ENCODE data around the gene POM121. TPM values are rescaled to one million over a fixed set of nuclear protein-coding genes. Genes with fewer than 3 reads are reported as not detected.
"Not testable (repeated sequence)": the region's sequence is repeated elsewhere in the genome, so short reads cannot be mapped to it uniquely, and the experiment has no call there.

The POM121 gene
- total RNA-seq, 1 donor from 2014 or later, result 39.8 TPM

- H3K4me3 ChIP-seq; H3K4me1 ChIP-seq; intact Hi-C loops (cut with DNase I); H3K9me3 ChIP-seq; H3K27ac ChIP-seq; H3K27me3 ChIP-seq: not testable (repeated sequence)
- DNase-seq (ENCODE audit: low spot score in 2 of 2), result peak in 1 of 2 donors; percentile 73
- peaks cover 12 to 16% of the 10 kb centered on the region in 2 donors for H3K36me3 ChIP-seq
- TF ChIP-seq, protein P1, sequence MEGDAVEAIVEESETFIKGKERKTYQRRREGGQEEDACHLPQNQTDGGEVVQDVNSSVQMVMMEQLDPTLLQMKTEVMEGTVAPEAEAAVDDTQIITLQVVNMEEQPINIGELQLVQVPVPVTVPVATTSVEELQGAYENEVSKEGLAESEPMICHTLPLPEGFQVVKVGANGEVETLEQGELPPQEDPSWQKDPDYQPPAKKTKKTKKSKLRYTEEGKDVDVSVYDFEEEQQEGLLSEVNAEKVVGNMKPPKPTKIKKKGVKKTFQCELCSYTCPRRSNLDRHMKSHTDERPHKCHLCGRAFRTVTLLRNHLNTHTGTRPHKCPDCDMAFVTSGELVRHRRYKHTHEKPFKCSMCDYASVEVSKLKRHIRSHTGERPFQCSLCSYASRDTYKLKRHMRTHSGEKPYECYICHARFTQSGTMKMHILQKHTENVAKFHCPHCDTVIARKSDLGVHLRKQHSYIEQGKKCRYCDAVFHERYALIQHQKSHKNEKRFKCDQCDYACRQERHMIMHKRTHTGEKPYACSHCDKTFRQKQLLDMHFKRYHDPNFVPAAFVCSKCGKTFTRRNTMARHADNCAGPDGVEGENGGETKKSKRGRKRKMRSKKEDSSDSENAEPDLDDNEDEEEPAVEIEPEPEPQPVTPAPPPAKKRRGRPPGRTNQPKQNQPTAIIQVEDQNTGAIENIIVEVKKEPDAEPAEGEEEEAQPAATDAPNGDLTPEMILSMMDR (IDR thresholded peaks at IDR 0.05), result peak; percentile 47 to 58 (median 58)
Observed at GRCh38 chr7:72914756-72915525, 10.0 kb upstream of the POM121 start.

DNA sequence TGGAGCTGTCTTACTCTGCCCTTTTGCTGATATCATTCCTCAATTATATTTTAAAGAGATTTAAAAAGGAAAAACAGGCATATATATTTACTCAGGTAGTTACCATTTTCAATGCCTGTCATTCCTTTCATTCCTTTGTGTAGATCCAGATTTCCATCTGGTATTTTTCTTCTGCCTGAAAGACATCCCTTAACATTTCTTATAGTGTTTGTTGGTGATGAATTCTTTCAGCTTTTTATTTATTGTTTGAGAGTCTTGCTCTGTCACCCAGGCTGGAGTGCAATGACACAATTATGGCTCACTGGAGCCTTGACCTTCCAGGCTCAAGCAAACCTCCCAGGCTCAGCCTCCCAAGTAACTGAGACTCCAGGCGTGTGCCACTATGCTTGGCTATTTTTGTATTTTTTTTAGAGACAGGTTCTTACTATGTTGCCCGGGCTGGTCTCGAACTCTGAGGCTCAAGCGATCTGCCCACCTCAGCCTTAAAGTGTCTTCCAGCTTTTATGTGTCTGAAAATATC is 5.6 kb upstream of the POM121 start:
- H3K27ac ChIP-seq, result no peak overlapping the region
- intact Hi-C loops (cut with DNase I), result no loop called here
- no peak overlapping the region for H3K4me3 ChIP-seq
- H3K4me1 ChIP-seq, result peaks cover 0 to 7% of the 10 kb centered on the region in 2 donors
- TF ChIP-seq, protein P1 (IDR thresholded peaks at IDR 0.05), result no peak
- no peaks in the 10 kb centered on the region for H3K9me3 ChIP-seq
- no peaks in the 10 kb centered on the region for H3K27me3 ChIP-seq
- DNase-seq (ENCODE audit: low spot score in 2 of 2), result no peak
- H3K36me3 ChIP-seq, result no peaks in the 10 kb centered on the region

- TF ChIP-seq, protein P1 (IDR thresholded peaks at IDR 0.05), result no peak
- Histone ChIP-seq H3K4me3 (peak overlapping the region; percentile 78 to 91), H3K27me3 (no peaks in the 10 kb centered on the region), H3K4me1 (peaks cover 3 to 17% of the 10 kb centered on the region in 2 donors), H3K9me3 (no peaks in the 10 kb centered on the region), H3K27ac (peak overlapping the region; percentile 83 to 92), H3K36me3 (peaks cover 25 to 29% of the 10 kb centered on the region in 2 donors)
- intact Hi-C loops (cut with DNase I), result loop anchor here (5.0 kb wide), 1 partner anchor 92 kb away; no protein-coding TSS in a partner anchor
- no peak for DNase-seq (ENCODE audit: low spot score in 2 of 2)
Observed at GRCh38 chr7:72924386-72924732, 536 bp upstream of the POM121 start.

DNA sequence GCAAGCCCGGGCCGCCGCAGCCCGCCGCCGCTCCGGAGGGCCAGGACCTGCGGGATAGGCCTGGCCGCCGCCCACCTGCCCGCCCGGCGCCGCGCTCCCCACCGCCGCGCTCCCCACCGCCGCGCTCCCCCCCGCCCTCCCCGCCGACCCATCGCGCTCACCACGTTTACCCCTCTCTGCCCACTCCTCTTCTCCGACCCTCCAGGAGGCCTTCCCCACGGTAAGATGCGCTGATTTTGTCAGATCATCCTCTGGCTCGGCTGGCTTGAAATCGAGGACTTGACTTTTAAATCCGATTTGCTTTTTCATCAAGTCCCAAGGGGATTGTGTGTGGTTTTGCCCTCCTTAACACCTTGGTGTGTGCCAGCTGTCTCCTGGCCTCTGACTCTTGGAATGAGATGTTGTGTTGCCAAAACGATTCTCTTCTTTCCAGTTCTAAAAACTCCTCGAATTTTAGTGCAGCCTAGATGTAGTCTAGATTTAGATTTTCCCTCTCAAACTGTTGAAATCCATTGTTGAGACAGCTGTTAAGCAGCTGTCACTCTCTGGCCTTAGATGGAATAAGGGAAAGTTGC is 738 bp downstream of the POM121 start:
- intact Hi-C loops (cut with DNase I), result no loop called here
- peak overlapping the region; percentile 78 to 91 for H3K4me3 ChIP-seq
- DNase-seq (ENCODE audit: low spot score in 2 of 2), result no peak
- no peaks in the 10 kb centered on the region for H3K9me3 ChIP-seq
- H3K27ac ChIP-seq, result peak overlapping the region; percentile 83 to 92
- no peaks in the 10 kb centered on the region for H3K27me3 ChIP-seq
- TF ChIP-seq, protein P1 (IDR thresholded peaks at IDR 0.05), result no peak
- H3K4me1 ChIP-seq, result peaks cover 3 to 17% of the 10 kb centered on the region in 2 donors
- peaks cover 37 to 41% of the 10 kb centered on the region in 2 donors for H3K36me3 ChIP-seq

- H3K4me3 ChIP-seq; DNase-seq (ENCODE audit: low spot score in 2 of 2); H3K27ac ChIP-seq; H3K27me3 ChIP-seq; intact Hi-C loops (cut with DNase I); H3K9me3 ChIP-seq: not testable (repeated sequence)
- H3K4me1 ChIP-seq, result peaks cover 3 to 17% of the 10 kb centered on the region in 2 donors
- H3K36me3 ChIP-seq, result peaks cover 48 to 54% of the 10 kb centered on the region in 2 donors
Observed at GRCh38 chr7:72927791-72928190, 2.9 kb downstream of the POM121 start.

DNA sequence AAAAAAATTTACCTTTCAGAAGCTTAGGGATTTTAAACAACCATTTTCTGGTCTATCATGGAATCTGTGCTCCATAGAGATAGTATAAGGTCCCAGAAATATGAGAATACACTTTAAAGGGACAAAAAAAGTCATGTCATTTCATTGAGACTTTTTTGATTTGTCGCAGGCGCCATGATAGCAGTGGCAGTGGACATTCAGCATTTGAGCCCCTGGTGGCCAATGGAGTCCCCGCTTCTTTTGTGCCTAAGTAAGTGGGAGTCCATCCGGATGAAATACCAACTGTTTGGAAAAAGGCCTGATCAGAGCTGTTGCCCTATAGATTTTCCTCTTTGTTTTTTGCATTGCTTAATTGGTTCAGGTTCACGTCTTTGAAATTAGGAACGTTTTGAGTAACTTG is 3.3 kb downstream of the POM121 start:
- Histone ChIP-seq H3K36me3 (peaks cover 48 to 54% of the 10 kb centered on the region in 2 donors), H3K4me1 (peaks cover 3 to 17% of the 10 kb centered on the region in 2 donors)
- intact Hi-C loops (cut with DNase I); H3K9me3 ChIP-seq; H3K27ac ChIP-seq; DNase-seq (ENCODE audit: low spot score in 2 of 2); H3K27me3 ChIP-seq; H3K4me3 ChIP-seq: not testable (repeated sequence)

- H3K27me3 ChIP-seq; H3K4me3 ChIP-seq; H3K9me3 ChIP-seq; H3K4me1 ChIP-seq; intact Hi-C loops (cut with DNase I); DNase-seq (ENCODE audit: low spot score in 2 of 2); H3K27ac ChIP-seq: not testable (repeated sequence)
- H3K36me3 ChIP-seq, result peaks cover 18 to 29% of the 10 kb centered on the region in 2 donors
Observed at GRCh38 chr7:72942022-72942705, 17.3 kb downstream of the POM121 start.

DNA sequence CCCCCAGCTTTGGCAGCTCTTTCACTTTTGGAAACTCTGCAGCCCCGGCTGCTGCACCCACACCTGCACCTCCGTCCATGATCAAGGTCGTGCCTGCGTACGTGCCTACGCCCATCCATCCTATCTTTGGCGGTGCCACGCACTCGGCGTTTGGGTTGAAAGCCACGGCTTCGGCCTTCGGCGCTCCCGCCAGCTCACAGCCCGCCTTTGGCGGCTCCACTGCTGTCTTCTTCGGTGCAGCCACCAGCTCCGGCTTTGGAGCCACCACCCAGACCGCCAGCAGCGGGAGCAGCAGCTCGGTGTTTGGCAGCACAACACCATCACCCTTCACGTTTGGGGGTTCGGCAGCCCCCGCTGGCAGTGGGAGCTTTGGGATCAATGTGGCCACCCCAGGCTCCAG is 18.1 kb downstream of the POM121 start:
- H3K27me3 ChIP-seq; H3K27ac ChIP-seq; H3K4me3 ChIP-seq; DNase-seq (ENCODE audit: low spot score in 2 of 2); H3K4me1 ChIP-seq; H3K9me3 ChIP-seq; intact Hi-C loops (cut with DNase I): not testable (repeated sequence)
- peaks cover 18 to 26% of the 10 kb centered on the region in 2 donors for H3K36me3 ChIP-seq

- H3K27ac ChIP-seq; intact Hi-C loops (cut with DNase I); H3K27me3 ChIP-seq; H3K4me3 ChIP-seq; H3K4me1 ChIP-seq; H3K9me3 ChIP-seq; DNase-seq (ENCODE audit: low spot score in 2 of 2): not testable (repeated sequence)
- H3K36me3 ChIP-seq, result peaks cover 18 to 24% of the 10 kb centered on the region in 2 donors
Observed at GRCh38 chr7:72944937-72945336, 20.0 kb downstream of the POM121 start.

Measured in ascending aorta (tissue), 2 donors.